Measurements from ENCODE around the gene ZNF768.

The ZNF768 gene

GRCh38 chr16:30569746-30570635, 43.6 kb upstream of the ZNF768 start:
- no peak for DNase-seq
- Histone ChIP-seq H3K4me3 (peak overlapping the region in 1 of 2 donors; percentile 95), H3K4me1 (peaks cover 0 to 24% (median 22%) of the 10 kb centered on the region in 4 donors)

GRCh38 chr16:30569281-30569680, 42.9 kb upstream of the ZNF768 start:
- H3K27me3 ChIP-seq, result no peaks in the 10 kb centered on the region
- no peak for TF ChIP-seq CTCF (IDR thresholded peaks at IDR 0.05)
- no peaks in the 10 kb centered on the region for H3K9me3 ChIP-seq
- intact Hi-C loops (cut with DNase I; ENCODE audit: low total_unique reads), result no loop called here
- H3K27ac ChIP-seq, result no peak overlapping the region
- DNase-seq, result no peak
- peaks cover 0 to 24% (median 22%) of the 10 kb centered on the region in 4 donors for H3K4me1 ChIP-seq
- H3K36me3 ChIP-seq, result no peaks in the 10 kb centered on the region
- H3K4me3 ChIP-seq, result no peak overlapping the region

More at GRCh38 chr16:30569746-30570635, 43.6 kb upstream of the ZNF768 start:
- H3K27me3 ChIP-seq, result no peaks in the 10 kb centered on the region
- no peak for TF ChIP-seq CTCF (IDR thresholded peaks at IDR 0.05)
- peak overlapping the region; percentile 97 to 98 for H3K27ac ChIP-seq
- intact Hi-C loops (cut with DNase I; ENCODE audit: low total_unique reads), result loop anchor here (10.0 kb wide), 1 partner anchor 65 kb away; no protein-coding TSS in a partner anchor
- no peaks in the 10 kb centered on the region for H3K9me3 ChIP-seq
- no peaks in the 10 kb centered on the region for H3K36me3 ChIP-seq

GRCh38 chr16:30567991-30568638, 41.7 kb upstream of the ZNF768 start:
- intact Hi-C loops (cut with DNase I; ENCODE audit: low total_unique reads), result no loop called here
- H3K36me3 ChIP-seq, result no peaks in the 10 kb centered on the region
- peaks cover 0 to 24% (median 22%) of the 10 kb centered on the region in 4 donors for H3K4me1 ChIP-seq
- H3K27me3 ChIP-seq, result no peaks in the 10 kb centered on the region
- no peak for DNase-seq
- no peak overlapping the region for H3K4me3 ChIP-seq
- TF ChIP-seq CTCF (IDR thresholded peaks at IDR 0.05), result no peak
- H3K27ac ChIP-seq, result no peak overlapping the region
- H3K9me3 ChIP-seq, result no peaks in the 10 kb centered on the region

- Histone ChIP-seq H3K27me3 (no peaks in the 10 kb centered on the region), H3K36me3 (no peaks in the 10 kb centered on the region), H3K4me1 (peaks cover 0 to 18% (median 16%) of the 10 kb centered on the region in 4 donors), H3K27ac (no peak overlapping the region), H3K4me3 (no peak overlapping the region), H3K9me3 (no peaks in the 10 kb centered on the region)
- TF ChIP-seq CTCF (IDR thresholded peaks at IDR 0.05), result no peak
- no peak for DNase-seq
- intact Hi-C loops (cut with DNase I; ENCODE audit: low total_unique reads), result no loop called here
Observed at GRCh38 chr16:30567160-30567990, 41.0 kb upstream of the ZNF768 start.

GRCh38 chr16:30566531-30566930, 40.2 kb upstream of the ZNF768 start:
- Histone ChIP-seq H3K4me1 (peaks cover 0 to 15% (median 13%) of the 10 kb centered on the region in 4 donors), H3K36me3 (no peaks in the 10 kb centered on the region), H3K27ac (no peak overlapping the region), H3K27me3 (no peaks in the 10 kb centered on the region), H3K4me3 (no peak overlapping the region), H3K9me3 (no peaks in the 10 kb centered on the region)
- intact Hi-C loops (cut with DNase I; ENCODE audit: low total_unique reads), result no loop called here
- no peak for TF ChIP-seq CTCF (IDR thresholded peaks at IDR 0.05)
- DNase-seq, result no peak
